H1 (cell line): ENCODE measurements around the gene VPS51. TPM values are rescaled to one million over a fixed set of nuclear protein-coding genes. Genes with fewer than 3 reads are reported as not detected.

Experiments used
- CTCF ChIA-PET: fragments of 300-600 bp; sonication (Branson Sonifier 250); formaldehyde crosslinking; loops from one replicate; lab custom pipeline; 2021; ENCODE audit not compliant: partially characterized antibody; lab: Charles Lee
- POLR2A ChIA-PET: fragments of 300-600 bp; sonication (Branson Sonifier 250); formaldehyde crosslinking; loops from one replicate; lab custom pipeline; 2021; ENCODE audit warnings: inconsistent platforms; ENCODE audit not compliant: partially characterized antibody; lab: Charles Lee
- DNase-seq, 2 experiments: peaks; one replicate each; pipeline versions ENCODE4 v3.0.0 to v3.0.0-alpha.2; 2010 to 2022; ENCODE audit warnings: low spot score in 2 of 2, low read depth in 1 of 2, mixed read lengths in 1 of 2
- FAIRE-seq: peaks from 2 replicates; lab custom pipeline; 2011; peaks lifted over from hg19 to GRCh38; lab: Jason Lieb, UNC
- H2AFZ ChIP-seq: 2 replicates; pipeline ENCODE4 v1.8.1; 2012; ENCODE audit warnings: low read length, inconsistent platforms
- H2AK5ac ChIP-seq: 2 replicates; pipeline ENCODE4 v1.6.1; 2013; ENCODE audit warnings: low read depth, low read length
- H2BK120ac ChIP-seq: replicated peaks from 2 replicates; pipeline ENCODE3; 2013; ENCODE audit warnings: low read depth, low read length, inconsistent platforms
- H2BK12ac ChIP-seq: 2 replicates; pipeline ENCODE4 v1.6.1; 2013; ENCODE audit warnings: low read depth, low read length
- H2BK15ac ChIP-seq: 2 replicates; pipeline ENCODE4 v1.6.1; 2013; ENCODE audit warnings: low read length
- H2BK20ac ChIP-seq: 2 replicates; pipeline ENCODE4 v1.6.1; 2013; ENCODE audit warnings: low read length
- H2BK5ac ChIP-seq: 2 replicates; pipeline ENCODE4 v1.6.1; 2013; ENCODE audit warnings: low read depth, low read length
- H3K14ac ChIP-seq: 2 replicates; pipeline ENCODE4 v1.6.1; 2013; ENCODE audit warnings: inconsistent platforms; ENCODE audit not compliant: insufficient read length
- H3K18ac ChIP-seq: 2 replicates; pipeline ENCODE4 v1.6.1; 2013; ENCODE audit warnings: low read length; ENCODE audit errors: extremely low read depth
- H3K23ac ChIP-seq: 2 replicates; pipeline ENCODE4 v1.6.1; 2013; ENCODE audit warnings: inconsistent platforms; ENCODE audit not compliant: insufficient read length
- H3K23me2 ChIP-seq: 2 replicates; pipeline ENCODE4 v1.6.1; 2013; ENCODE audit warnings: low read depth, low read length
- H3K27ac ChIP-seq: 2 replicates; pipeline ENCODE4 v1.6.1; 2011; ENCODE audit warnings: low read depth, low read length, inconsistent platforms
- H3K27me3 ChIP-seq, 4 experiments: replicated peaks in 1 of 4; 1 replicate in 1 of 4; 2 replicates in 3 of 4; pipeline versions ENCODE4 v1.6.1 to v1.8.1; 2011 to 2013; ENCODE audit warnings: low read length in 3 of 4, mild to moderate bottlenecking in 3 of 4, inconsistent platforms in 2 of 4, mixed read lengths in 2 of 4, moderate library complexity in 1 of 4; ENCODE audit not compliant: control insufficient read depth in 3 of 4, insufficient read depth in 3 of 4; ENCODE audit errors: extremely low read depth in 1 of 4
- H3K36me3 ChIP-seq, 4 experiments: 2 replicates each; pipeline versions ENCODE4 v1.6.1 to v1.8.1; 2011 to 2013; ENCODE audit warnings: mild to moderate bottlenecking in 4 of 4, low read length in 3 of 4, moderate library complexity in 2 of 4, control low read depth in 1 of 4, inconsistent platforms in 1 of 4; ENCODE audit not compliant: insufficient read depth in 4 of 4, control insufficient read depth in 2 of 4
- H3K4ac ChIP-seq: replicated peaks from 2 replicates; pipeline ENCODE3; 2013; ENCODE audit warnings: low read length, low read depth, mixed read lengths, inconsistent platforms; ENCODE audit not compliant: insufficient read length
- H3K4me1 ChIP-seq, 4 experiments: replicated peaks in 1 of 4; 1 replicate in 1 of 4; 2 replicates in 3 of 4; pipeline versions ENCODE4 v1.6.1 to v1.8.1; 2011 to 2013; ENCODE audit warnings: low read length in 3 of 4, inconsistent platforms in 2 of 4, mixed read lengths in 1 of 4; ENCODE audit not compliant: insufficient read depth in 4 of 4, control insufficient read depth in 3 of 4
- H3K4me2 ChIP-seq, 2 experiments: 2 replicates each; pipeline versions ENCODE4 v1.6.1 to v1.8.1; 2011 to 2013; ENCODE audit warnings: low read depth in 2 of 2, low read length in 2 of 2, control low read depth in 1 of 2, inconsistent platforms in 1 of 2, mild to moderate bottlenecking in 1 of 2; ENCODE audit not compliant: insufficient read depth in 1 of 2
- H3K4me3 ChIP-seq, 4 experiments: fragments of 200-600, 300-600 bp in 1 of 4; sonication (generic), shearing (Covaris generic), sonication (Bioruptor Twin) in 1 of 4; 2 replicates each; pipeline versions ENCODE4 v1.5.1 to v1.8.1; 2011 to 2016; ENCODE audit warnings: low read length in 4 of 4, low read depth in 3 of 4, control low read depth in 2 of 4, inconsistent platforms in 2 of 4, mild to moderate bottlenecking in 2 of 4, mixed read lengths in 1 of 4, moderate library complexity in 1 of 4; ENCODE audit not compliant: insufficient read depth in 2 of 4; ENCODE audit errors: extremely low read depth in 1 of 4
- H3K56ac ChIP-seq: replicated peaks from 2 replicates; pipeline ENCODE3; 2013; ENCODE audit warnings: low read depth, mild to moderate bottlenecking, mixed read lengths, low read length, inconsistent platforms; ENCODE audit not compliant: insufficient read length
- H3K79me1 ChIP-seq: 2 replicates; pipeline ENCODE4 v1.6.1; 2013; ENCODE audit warnings: low read depth, low read length, control low read depth
- H3K79me2 ChIP-seq, 2 experiments: 2 replicates each; pipeline versions ENCODE4 v1.6.1 to v1.8.1; 2012 to 2013; ENCODE audit warnings: low read length in 2 of 2, mild to moderate bottlenecking in 2 of 2, inconsistent platforms in 1 of 2; ENCODE audit not compliant: insufficient read depth in 2 of 2, control insufficient read depth in 1 of 2
- H3K9ac ChIP-seq, 4 experiments: replicated peaks in 1 of 4; 1 replicate in 1 of 4; 2 replicates in 3 of 4; pipeline versions ENCODE4 v1.6.1 to v1.8.1; 2011 to 2013; ENCODE audit warnings: low read depth in 3 of 4, low read length in 3 of 4, control low read depth in 2 of 4, mild to moderate bottlenecking in 2 of 4, moderate library complexity in 2 of 4, inconsistent platforms in 1 of 4; ENCODE audit errors: extremely low read depth in 1 of 4
- H3K9me3 ChIP-seq, 2 experiments: 2 replicates each; pipeline versions ENCODE4 v1.6.1 to v1.8.1; 2012 to 2013; ENCODE audit warnings: mild to moderate bottlenecking in 2 of 2, moderate library complexity in 2 of 2, control low read depth in 1 of 2, inconsistent platforms in 1 of 2, low read depth in 1 of 2, low read length in 1 of 2, mixed read lengths in 1 of 2; ENCODE audit not compliant: insufficient read depth in 2 of 2
- H4K20me1 ChIP-seq, 2 experiments: replicated peaks in 1 of 2; 2 replicates each; pipeline versions ENCODE3 to v1.8.1; 2011 to 2013; ENCODE audit warnings: inconsistent platforms in 2 of 2, low read length in 2 of 2, mild to moderate bottlenecking in 1 of 2; ENCODE audit not compliant: insufficient read depth in 2 of 2, control insufficient read depth in 1 of 2
- H4K5ac ChIP-seq: 2 replicates; pipeline ENCODE4 v1.6.1; 2013; ENCODE audit warnings: low read length, low read depth, mixed read lengths, inconsistent platforms; ENCODE audit not compliant: insufficient read length
- H4K8ac ChIP-seq: 2 replicates; pipeline ENCODE4 v1.8.0; 2013; ENCODE audit warnings: mild to moderate bottlenecking, moderate library complexity, low read length, inconsistent platforms; ENCODE audit not compliant: insufficient read depth; ENCODE audit errors: extremely low read depth
- H4K91ac ChIP-seq: replicated peaks from 2 replicates; pipeline ENCODE3; 2013; ENCODE audit warnings: low read length, mixed read lengths, inconsistent platforms; ENCODE audit not compliant: insufficient read length
- HDAC6 ChIP-seq: IDR thresholded peaks from one replicate; pipeline ENCODE4 v1.7.1; 2012; ENCODE audit warnings: low read depth, mild to moderate bottlenecking, inconsistent platforms, low read length, moderate library complexity
- RFX5 ChIP-seq: IDR thresholded peaks from 2 replicates; pipeline ENCODE4 v1.6.1; 2011; ENCODE audit warnings: low read depth, low read length, improper control_type of control experiment, borderline replicate concordance
- WGBS, 2 experiments: shearing (Covaris generic) in 1 of 2; methylation state at CpG; one replicate each; pipeline versions ENCODE4 v1.1.6 to v1.1.7; 2013 to 2015; ENCODE audit warnings: low lambda C conversion rate in 2 of 2, mixed read lengths in 2 of 2, inconsistent platforms in 1 of 2, low coverage in 1 of 2, missing lambda C conversion rate in 1 of 2; ENCODE audit not compliant: insufficient replicate concordance in 2 of 2, insufficient coverage in 1 of 2, insufficient read length in 1 of 2; ENCODE audit errors: extremely low coverage in 1 of 2, missing lambda C conversion rate in 1 of 2; 5-methylcytosine and 5-hydroxymethylcytosine counted together
- polyA plus RNA-seq, 7 experiments: library from polyadenylated mRNA; depleted of rRNA in 3 of 7; stranded (reverse) in 5 of 7; unstranded in 2 of 7; fragments of >200 nt in 5 of 7; fragments of 200-250 nt in 2 of 7; gene quantifications; 1 replicate in 5 of 7; 2 replicates in 1 of 7; 4 replicates in 1 of 7; pipeline versions ENCODE4 v1.2.1 to v1.2.3, GENCODE V29; 2011 to 2013; ENCODE audit warnings: missing spikeins in 2 of 7, mixed read lengths in 2 of 7
- total RNA-seq: library from RNA; stranded (reverse); fragmentation: NEBNext Ultra II Directional; extraction: Animal tissue kit (Norgen Biotek cat#: 25700); gene quantifications from 2 replicates; pipeline ENCODE4 v1.2.1, GENCODE V29; 2021

Gene VPS51
- total and polyA plus RNA-seq, 2 of the 8 experiments (the other 6 are each of a cell fraction or from before 2014, with no cell fraction given): 97.4 to 142 TPM

DNA sequence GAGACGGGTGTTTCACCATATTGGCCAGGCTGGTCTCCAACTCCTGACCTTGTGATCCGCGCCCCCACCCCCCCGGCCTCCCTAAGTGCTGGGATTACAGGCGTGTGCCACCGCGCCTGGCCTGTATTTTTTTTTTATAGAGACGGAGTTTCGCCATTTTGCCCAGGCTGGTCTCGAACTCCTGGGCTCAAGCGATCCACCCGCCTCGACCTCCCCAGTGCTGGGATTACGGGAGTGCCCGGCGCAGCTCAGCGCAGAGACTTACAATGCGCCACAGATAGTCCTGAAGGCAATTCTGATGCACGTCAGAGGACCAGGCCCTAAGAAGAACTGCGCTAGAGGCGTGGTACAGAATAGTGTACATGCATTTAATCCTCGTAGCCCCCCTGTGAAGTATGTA, 587 bp upstream of the VPS51 start:
- TF ChIP-seq RFX5: no peak
- no peak for TF ChIP-seq HDAC6
- TF ChIP-seq, all 59 proteins: peak for 0
- H3K56ac ChIP-seq: no peak overlapping the region
- H2BK5ac ChIP-seq: peak overlapping the region; percentile 36; the same call in 1 of the 2 replicates
- H3K9me3 ChIP-seq: no peaks in the 10 kb centered on the region
- peak overlapping the region; percentile 100 for H2AFZ ChIP-seq
- CTCF ChIA-PET: interaction anchor here (0.7 to 2.2 kb wide), 6 partner anchors 15 to 81 kb away, joined by 3 to 12 read pairs (median 4); partner anchors contain the start of gene ARL2
- H3K27ac ChIP-seq: no peak overlapping the region
- H2BK120ac ChIP-seq: no peak overlapping the region
- no peak overlapping the region for H3K14ac ChIP-seq
- no peak overlapping the region for H2AK5ac ChIP-seq
- H2BK15ac ChIP-seq: no peak overlapping the region
- no peaks in the 10 kb centered on the region for H3K27me3 ChIP-seq
- no peaks in the 10 kb centered on the region for H3K23me2 ChIP-seq
- peaks cover 2% of the 10 kb centered on the region; the same call in 1 of the 2 replicates for H3K79me1 ChIP-seq
- WGBS, 2 experiments: 88% methylated on average over 22 of the region's 22 CpGs; no CpG with 5 or more reads in 1 of the 2 experiments
- peaks cover 0 to 13% of the 10 kb centered on the region in 2 experiments; a peak in 1 of 4 replicates for H3K79me2 ChIP-seq
- POLR2A ChIA-PET: interaction anchor here (0.9 to 16.8 kb wide), 14 partner anchors 8 to 230 kb away, joined by 3 to 230 read pairs (median 4); partner anchors contain the start of genes CDCA5, FAU, MRPL49 and SYVN1
- peak overlapping the region; percentile 97 for H3K4ac ChIP-seq
- FAIRE-seq (no peak), DNase-seq (no peak)
- H3K4me3 ChIP-seq: peak overlapping the region in 3 of 4 experiments; percentile 78 to 88 (median 78); a peak in 4 of 8 replicates
- H3K18ac ChIP-seq: 0 out of 2 replicates have a peak overlapping the region, but pooled peaks have one; percentile 15
- no peak overlapping the region for H2BK20ac ChIP-seq
- 0 out of 2 replicates have a peak overlapping the region, but pooled peaks have one; percentile 2 for H2BK12ac ChIP-seq
- H4K5ac ChIP-seq: no peak overlapping the region
- peak overlapping the region in 1 of 4 experiments; percentile 72; a peak in 1 of 7 replicates for H3K9ac ChIP-seq
- H3K4me2 ChIP-seq: peak overlapping the region; percentile 53 to 64
- peaks cover 0 to 6% (median 4%) of the 10 kb centered on the region in 4 experiments; a peak in 6 of 7 replicates for H3K4me1 ChIP-seq
- H4K20me1 ChIP-seq: peaks cover 0 to 3% of the 10 kb centered on the region in 2 experiments
- no peak overlapping the region for H3K23ac ChIP-seq
- H3K36me3 ChIP-seq: peaks cover 0 to 3% (median 0%) of the 10 kb centered on the region in 4 experiments; a peak in 1 of 8 replicates
- H4K91ac ChIP-seq: peak overlapping the region; percentile 45
- H4K8ac ChIP-seq: peak overlapping the region; percentile 99
